ENCODE data around the gene CLTC.
A peak's percentile ranks its signal among the peaks of the same experiment; 100 is the strongest.
"Not testable (repeated sequence)": the region's sequence is repeated elsewhere in the genome, so short reads cannot be mapped to it uniquely, and the experiment has no call there.

CLTC gene

DNA sequence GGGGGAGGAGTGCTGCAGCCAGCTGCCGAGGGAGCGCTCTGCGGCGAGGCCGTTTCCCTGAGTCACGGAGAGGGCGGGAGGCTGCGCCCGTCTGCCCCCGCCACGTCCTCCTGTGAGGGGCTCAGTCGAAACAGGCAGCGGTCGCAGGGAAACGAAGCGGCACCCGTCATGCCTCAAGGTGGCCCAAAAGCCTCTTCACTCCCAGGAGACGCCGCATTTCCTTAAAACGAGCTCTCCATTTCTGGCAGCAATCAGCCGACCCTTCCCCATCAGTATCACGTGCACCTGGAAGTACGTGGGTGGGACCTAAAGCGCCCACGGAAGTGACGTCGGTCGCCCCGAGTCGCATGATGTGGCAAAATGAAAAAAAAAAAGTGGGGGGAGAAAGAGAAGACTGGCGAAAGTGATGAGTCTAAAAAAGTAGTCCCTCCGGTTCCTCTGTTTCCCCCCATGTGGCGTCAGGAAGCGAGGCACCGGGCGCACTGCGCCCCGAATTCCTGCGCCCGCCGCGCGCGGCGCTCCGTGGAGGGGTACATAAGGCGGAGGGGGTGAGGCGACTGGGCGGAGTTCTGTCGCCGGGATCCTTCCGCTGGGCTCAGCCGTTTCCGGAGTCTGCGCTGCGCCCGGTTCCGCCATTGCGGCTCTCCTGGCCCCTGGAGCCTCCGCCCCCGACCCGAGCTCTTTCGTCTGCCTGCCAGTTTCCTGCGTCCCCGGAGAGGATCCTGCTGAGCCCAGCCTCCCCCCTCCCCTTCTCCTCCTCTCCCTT, at the start of gene CLTC:
Gene CLTC (plus strand): TSS at position 598 of the 766 bp plus-strand sequence. CDS start 237 bp downstream, outside the sequence.
- peak; percentile 90 for DNase-seq (ENCODE audit: low read depth)

DNA sequence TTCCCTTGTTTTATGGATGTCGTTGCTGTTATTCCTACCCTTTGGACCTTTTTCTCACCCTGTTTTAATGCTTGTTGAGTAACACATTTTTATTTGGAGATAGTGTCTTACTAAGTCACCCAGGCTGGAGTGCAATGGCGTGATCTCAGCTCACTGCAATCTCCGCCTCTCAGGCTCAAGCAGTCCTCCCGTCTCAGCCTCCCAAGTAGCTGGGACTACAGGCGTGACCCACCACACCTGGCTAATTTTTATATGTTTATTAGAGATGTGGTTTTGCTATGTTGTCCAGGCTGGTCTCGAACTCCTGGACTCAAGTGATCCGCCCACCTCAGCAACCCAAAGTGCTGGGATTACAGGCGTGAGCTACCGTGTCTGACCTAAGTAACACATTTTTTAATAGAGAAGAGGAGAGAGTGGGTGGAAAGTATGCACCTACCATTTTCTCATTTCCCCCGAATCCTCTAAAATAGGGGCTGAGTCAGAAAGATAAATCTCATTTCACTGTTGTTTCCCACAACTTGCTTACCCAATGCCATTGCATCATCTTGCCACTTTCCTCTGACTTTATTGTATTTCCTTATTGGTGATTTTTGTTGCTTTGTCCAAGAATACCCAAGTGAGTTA, 47.3 kb upstream of the CLTC start:
- DNase-seq (ENCODE audit: low read depth) = no peak

DNA sequence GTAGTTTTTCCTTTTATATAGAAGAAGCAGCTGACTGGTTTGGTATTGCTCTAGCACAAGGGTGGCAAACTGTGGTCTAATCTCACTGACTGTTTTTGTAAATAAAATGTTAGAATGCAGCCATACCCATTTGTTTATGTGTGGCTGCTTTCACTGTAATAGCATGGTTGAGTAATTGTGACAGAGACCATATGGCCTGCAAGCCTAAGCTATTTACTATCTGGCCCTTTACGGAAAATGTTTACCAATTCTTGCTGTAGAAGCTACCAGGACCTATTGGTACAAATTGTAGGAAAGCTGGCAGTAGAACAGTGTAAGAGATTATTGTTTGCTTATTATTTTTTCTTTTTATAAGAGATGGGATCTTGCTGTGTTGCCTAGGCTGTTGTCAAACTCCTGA, 35.5 kb upstream of the CLTC start:
- DNase-seq (ENCODE audit: low read depth) = not testable (repeated sequence)

DNA sequence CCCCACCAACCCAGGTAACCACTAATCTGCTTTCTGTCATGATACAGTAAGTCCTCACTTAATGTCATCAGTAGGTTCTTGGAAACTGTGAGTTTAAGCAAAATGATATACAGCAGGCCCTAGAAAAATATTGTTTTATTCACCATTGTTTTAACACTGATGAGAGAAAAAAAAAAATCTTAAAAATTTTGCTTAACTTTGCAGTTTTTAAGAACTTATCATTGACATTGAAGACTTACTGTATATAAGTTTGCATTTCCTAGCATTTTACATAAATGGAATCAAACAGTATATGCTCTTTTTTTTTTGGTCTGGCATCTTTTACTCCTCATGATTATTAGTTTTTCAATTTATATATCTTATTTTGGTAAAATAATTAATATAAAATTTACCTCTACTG, 19.5 kb upstream of the CLTC start:
- no peak for DNase-seq (ENCODE audit: low read depth)

DNA sequence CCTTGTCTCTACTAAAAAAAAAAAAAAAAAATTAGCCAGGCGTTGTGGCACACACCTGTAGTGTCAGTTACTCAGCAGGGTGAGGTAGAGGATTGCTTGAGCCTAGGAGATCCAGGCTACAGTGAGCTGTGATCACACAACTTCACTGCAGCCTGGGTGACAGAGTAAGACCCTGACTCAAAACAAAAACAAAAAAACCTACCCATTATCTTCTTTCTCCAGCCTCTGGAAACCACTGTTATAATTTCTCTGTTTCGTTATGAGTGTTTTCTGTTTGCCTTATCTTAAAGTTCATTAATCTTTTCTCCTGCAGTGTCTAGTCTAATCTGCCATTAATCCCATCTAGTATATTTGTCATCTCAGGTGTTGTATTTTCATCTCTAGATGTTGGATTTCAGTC, 18.6 kb upstream of the CLTC start:
- DNase-seq (ENCODE audit: low read depth) = no peak

DNA sequence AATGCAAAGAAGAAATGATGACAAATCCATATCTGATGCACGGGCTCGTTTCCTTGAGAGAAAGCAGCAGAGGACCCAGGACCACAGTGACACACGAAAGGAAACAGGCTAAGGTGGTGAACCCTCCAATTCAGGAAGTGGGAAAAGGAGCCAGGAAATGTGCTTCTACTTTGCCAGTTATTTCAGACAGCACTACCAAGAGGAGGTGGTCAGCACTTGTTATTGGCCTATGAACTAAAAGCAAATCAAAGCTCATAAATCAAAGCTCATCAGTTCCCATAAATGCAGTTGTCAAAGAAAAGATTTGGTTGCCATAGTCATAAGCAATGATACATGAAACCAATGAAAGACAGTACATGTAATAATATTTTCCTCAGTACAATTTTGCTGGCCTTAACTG, 12.6 kb upstream of the CLTC start:
- DNase-seq (ENCODE audit: low read depth) = no peak

DNA sequence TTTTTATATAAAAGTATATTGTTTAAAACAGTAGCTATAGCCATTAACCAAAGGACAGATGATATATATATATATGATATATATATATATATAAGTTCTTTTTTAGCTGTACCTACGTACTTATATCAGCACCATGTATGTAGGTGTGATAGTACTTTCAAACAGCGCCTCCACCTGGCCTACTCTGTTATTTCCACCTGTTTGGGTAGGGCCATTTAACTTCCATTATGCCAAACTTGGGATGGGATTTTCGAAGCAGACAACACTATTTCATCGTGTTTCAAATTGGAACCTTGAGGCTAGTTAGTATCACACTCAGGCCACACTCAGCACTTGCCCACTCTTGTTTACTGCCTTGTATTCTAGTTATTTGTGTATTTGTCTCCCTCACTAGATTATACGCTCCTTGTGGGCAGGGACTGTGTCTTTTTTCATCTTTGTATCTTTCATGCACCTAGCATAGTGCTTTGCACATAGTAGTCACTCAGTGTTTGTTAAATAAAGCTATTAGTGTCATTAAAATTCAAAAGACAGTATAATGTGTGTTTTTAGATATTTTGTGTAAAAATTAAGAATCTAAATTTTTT, 11.8 kb upstream of the CLTC start:
- no peak for DNase-seq (ENCODE audit: low read depth)

DNA sequence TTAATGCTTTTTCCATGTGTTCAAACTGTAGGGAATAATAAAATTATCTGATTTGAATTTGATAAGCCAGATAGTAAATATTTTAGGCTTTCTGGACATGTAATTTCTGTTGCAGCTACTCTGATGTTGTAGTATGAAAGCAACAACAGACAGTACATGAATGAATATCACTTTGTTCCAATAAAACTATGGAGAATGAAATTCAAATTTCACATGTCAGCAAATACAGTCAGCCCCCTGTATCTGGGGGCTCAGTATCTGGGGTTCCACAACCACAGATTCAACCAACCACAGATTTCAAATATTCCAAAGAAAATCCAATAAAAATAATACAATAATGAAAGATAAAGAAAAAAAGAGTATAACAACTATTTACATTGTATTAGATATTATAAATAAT, 8.2 kb upstream of the CLTC start:
- no peak for DNase-seq (ENCODE audit: low read depth)

DNA sequence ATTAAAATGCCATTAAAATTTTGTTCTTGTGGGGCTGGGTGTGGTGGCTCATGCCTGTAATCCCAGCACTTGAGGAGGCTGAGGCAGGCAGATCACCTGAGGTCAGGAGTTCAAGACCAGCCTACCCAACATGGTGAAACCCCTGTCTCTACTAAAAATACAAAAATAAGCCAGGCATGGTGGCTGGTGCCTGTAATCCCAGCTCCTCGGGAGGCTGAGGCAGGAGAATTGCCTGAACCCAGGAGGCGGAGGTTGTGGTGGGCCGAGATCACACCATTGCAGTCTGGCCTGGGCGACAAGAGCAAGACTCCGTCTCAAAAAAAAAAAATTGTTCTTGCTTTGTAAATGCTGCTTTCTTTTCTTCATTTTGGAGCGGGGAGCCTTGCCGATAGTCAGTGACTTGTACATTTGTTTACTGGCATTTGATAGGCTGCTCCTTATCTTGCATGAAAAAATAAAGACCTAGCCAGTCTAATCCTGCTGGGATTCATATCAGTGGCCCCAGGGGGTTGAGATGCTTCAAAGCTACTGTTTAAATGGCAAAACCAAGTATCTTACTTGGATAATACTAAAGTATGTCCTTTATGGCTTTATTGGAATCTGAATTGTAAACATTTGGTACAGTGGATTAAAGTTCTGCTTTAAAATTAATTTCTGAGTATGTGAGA, 3.3 kb upstream of the CLTC start:
- no peak for DNase-seq (ENCODE audit: low read depth)

DNA sequence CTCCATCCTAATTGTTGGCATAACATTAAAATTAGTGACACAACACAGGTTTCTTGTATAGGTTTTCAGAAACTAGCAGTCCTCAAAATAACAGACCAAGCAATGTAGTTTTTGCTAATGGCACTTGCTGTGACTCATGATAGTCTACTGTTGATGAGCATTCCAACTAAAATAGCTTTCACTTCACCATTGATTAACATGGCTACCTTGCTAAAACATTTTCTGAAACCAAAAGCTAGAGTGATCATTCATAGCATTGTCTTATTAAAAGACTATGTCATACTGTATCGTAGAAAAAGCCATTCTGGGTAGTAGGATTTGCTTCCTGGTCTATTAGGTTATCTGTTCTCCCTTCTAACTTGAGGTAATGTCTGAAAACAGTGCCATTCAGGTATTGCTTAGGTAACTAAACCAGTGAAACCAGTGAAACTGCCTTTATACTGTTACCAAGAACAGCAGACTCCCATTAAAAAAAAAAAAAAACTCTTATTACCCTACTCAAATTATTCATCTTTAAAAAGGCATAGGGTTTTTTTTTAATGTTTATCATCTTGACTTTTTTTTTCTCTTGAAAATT, 2.5 kb upstream of the CLTC start:
- DNase-seq (ENCODE audit: low read depth) = no peak

DNA sequence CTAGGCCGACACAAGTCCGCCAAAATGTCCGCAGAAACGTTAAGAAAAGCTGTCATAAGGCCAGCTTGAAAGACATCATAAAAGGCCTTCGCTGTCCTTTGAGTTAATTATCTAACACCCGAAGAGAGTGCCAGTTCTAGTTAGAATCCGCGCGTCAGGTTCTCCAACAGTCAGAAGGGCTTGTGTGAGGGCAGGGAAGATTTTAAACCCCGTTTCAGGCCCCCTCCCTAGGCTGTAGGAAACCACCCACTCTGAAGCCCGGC, 729 bp upstream of the CLTC start:
- no peak for DNase-seq (ENCODE audit: low read depth)

DNA sequence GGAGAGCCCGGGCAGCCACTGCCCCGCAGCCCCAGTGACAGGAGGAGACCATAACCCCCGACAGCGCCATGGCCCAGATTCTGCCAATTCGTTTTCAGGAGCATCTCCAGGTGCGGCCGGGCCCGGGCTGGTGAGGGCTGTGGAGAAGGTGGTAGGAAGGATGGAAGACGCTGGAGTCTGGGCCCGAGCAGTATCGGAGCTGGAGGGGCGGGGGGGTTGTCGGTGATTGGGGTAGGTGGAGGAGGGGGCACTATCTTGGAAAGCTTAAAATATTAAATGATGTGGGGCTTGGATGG, 317 bp downstream of the CLTC start:
- DNase-seq (ENCODE audit: low read depth) = no peak

DNA sequence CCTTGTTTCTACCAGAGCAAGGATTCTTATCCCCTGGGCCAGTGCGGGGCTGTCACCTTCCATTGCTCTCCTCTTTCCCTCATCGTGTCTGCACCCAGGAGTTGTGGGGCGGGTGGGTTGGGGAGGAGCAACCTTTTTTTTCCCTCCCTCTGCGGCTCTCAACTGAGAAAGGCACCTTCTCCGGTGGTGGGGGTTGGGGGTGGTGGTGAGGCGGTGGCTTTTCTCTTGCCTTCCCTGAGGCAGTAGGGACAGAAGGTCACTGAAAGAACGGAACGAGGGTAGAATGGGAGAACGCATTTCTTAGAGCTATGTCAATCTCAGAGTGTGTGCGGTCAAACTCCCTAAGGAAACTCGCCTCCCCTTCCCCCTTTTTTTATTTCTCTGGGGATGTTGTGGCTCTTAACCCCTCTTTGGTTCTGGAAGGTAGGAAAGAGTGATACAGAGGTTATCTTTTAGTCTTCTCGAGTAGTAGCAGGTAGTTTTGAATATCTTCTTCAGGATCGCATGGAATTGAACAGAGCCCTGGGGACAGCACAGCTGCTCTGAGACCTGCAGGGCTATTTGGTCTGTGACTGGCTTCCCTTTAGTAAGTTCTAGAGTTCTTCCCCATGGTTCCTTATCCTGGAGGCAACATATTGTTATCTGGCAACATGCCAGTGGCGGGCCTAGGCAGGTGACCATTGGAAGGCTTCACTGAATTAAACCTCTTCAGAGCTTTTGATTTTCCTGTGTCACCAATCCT, 994 bp downstream of the CLTC start:
- peak; percentile 41 for DNase-seq (ENCODE audit: low read depth)

DNA sequence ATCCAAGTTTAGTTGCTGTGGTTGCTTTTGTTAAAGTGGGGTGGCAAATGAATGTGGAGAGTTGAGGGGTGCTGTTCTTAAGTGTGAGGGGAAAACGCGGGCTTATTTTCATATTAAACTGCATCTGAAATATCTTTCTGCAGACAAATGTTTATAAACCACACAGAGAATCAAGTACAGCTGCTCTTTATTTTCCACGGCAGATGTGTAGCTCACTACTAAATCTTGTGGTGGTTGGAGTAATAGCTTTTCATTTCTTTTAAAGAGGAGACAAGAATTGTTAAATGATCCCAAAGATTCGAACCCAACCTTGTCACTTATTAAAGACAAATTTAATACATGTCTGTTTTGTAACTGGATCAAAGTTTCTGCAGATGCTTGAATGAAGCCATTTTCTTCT, 2.1 kb downstream of the CLTC start:
- no peak for DNase-seq (ENCODE audit: low read depth)

DNA sequence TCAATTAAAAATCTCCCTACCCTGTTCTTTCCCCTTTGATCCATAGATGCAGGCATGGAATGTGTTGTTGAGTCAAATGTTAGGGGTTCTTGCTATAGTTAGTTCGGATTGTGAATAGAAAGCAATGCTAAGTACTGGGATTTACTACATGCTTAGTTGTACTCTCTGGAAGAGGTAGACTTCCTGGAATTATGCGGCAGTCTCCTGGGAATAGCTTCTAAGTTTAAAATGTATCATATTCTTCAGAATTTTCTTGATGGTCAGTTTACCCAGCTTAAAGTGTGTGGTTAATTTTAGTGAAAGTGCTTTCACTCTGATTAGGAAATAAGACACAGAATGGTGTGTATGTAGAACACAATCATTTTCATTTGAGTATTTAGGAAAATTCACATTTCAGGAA, 3.5 kb downstream of the CLTC start:
- DNase-seq (ENCODE audit: low read depth) = no peak

DNA sequence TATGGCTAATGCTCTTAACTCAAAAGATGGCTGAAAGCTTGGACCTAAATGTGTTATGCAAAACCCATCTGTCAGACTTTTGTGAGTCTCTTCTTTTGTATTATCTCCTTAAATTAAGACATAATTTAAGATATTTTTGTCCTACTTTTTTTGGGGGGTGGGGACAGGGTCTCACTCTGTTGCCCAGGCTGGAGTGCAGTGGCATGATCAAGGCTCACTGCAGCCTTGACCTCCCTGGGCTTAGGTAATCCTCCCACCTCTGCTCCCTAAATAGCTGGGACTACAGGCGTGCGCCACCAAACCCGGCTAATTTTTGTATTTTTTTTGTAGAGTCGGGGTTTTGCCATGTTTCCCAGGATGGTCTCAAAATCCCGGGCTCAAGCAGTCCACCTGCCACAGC, 7.1 kb downstream of the CLTC start:
- DNase-seq (ENCODE audit: low read depth) = no peak

DNA sequence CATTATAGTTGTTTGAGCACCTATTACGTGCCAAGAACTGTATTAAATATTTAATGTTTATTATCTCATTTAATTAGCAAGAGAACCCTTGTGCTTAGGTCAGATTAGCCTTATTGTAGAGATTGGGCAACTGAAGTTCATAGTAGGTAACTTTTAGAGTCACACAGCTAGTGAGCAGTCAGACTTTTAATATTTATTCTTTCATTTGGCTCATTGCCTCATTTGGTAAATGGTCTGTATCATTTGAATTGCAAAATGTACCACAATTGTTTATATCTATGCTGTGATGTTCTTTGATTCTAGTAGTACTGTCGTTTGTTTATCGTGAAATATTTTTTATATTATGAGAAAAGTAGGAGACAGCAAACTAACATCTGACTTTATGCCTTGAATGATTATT, 7.6 kb downstream of the CLTC start:
- no peak for DNase-seq (ENCODE audit: low read depth)

DNA sequence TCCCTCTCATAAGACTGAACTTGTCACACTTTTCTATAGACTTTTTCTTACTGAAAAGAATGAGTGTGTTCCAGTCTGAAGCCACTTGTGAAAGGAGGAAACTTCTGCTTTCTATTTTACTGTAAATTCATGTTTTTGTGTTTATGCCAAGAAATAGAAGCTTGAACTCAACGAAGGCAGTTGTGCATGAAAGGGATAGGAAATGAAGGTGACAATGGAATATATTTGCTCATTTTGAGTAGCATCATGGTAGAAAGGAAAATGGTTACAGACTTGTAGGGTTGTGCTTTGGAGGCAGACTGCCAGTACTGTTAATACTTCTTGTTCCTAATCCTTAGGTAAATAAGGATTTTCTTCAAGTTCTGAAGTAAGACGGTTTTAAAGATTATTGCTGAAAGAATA, 8.1 kb downstream of the CLTC start:
- no peak for DNase-seq (ENCODE audit: low read depth)

DNA sequence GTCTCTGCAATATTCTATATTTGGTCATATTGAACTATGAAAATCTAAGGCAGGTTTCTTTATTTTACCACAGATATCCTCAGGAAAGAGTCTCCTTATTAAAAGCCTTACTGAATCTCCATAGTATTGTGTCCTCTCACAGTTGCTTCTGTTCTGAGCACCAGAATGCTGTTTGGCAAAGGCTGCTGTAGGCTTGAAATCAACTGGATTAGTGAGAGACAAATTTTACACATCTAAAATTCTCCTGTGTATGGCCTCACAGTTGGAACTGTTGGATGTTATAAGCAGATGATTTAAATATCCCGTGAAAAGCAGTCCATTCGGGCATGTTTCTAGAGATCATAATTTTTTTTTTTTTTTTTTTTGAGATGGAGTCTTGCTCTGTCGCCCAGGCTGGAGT, 9.5 kb downstream of the CLTC start:
- no peak for DNase-seq (ENCODE audit: low read depth)

DNA sequence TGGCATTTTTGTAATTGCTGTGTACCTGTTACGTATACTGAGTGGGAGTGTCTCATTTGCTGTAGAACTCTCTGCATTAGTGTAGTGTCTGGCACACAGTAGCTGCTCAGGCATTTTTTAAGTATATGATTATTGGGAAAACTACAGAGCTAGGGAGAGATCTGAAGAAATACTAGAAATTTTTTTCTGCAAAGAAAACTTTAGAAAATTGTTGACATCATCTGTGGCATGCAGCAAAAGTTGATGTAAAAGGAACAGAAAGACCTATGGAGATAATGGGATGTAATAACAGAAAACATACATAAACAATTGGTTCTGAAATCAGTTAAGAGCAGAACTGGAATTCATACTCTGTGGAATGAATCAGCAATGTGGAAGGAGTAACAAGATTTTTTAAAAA, 11.6 kb downstream of the CLTC start:
- no peak for DNase-seq (ENCODE audit: low read depth)

DNA sequence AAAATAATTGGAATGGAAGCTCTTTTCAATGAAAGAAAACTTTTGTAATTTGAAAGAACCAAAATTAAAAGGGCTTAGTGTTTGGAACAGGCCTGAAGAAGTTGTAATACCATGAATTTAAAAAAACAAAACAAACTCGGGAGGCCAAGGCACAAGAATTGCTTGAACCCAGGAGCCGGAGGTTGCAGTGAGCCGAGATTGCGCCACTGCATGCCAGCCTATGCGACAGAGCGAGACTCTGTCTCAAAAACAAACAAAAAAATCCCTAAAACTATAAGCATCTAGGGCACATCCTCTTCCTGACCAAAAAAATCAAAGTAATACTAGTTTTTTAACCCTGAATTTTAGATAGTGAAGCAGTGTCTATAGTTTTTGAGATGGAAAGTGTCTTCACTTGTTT, 12.7 kb downstream of the CLTC start:
- DNase-seq (ENCODE audit: low read depth) = no peak

DNA sequence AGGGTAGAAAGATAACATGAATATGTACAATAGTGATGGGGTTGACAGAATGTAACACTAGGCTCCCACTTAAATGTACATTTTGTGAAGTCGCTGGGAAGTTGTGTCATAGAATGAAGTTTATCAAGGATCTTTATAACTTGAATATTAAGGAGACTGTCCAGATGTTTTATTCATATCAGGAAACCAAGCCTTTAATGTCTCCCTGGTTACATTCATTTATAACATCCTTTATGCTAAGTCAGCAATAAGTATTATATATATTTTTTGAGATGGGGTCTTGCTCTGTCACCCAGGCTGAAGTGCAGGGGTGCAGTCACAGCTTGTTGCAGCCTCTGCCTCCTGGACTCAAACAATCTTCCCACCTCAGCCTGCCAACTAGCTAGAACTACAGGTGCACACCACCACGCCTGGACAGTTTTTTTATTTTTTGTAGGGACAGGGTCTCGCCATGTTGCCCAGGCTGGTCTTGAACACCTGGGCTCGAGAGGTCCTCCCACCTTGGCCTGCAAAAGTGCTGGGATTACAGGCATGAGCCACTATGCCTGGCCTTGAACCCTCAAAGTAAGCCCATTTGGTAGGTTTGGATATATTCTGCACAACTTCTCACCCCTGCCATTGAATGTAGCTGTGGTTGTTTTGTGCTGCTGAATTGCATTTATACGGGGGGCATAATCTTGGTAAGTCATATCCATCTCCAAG, 14.1 kb downstream of the CLTC start:
- no peak for DNase-seq (ENCODE audit: low read depth)
